Calu3 (cell line): ENCODE data around the gene HRH4. TPM values are rescaled to one million over a fixed set of nuclear protein-coding genes. Genes with fewer than 3 reads are reported as not detected.

Experiments
- BruUV-seq: library from RNA; stranded (reverse); fragments of 400-500 nt; replicated peaks from 2 replicates; lab custom pipeline; 2021; lab: Mats Ljungman, UMichigan
- CTCF ChIA-PET: fragments of 300-600 bp; sonication (Branson Sonifier 250); formaldehyde crosslinking; loops from one replicate; lab custom pipeline; 2022; ENCODE audit warnings: antibody characterized with exemption; lab: Charles Lee
- DNase-seq: peaks from one replicate; pipeline ENCODE4 v3.0.0; 2022
- H3K27ac Mint-ChIP-seq: one replicate; pipeline ENCODE4 v1.8.0; 2022; ENCODE audit warnings: mixed read lengths; ENCODE audit not compliant: unreplicated experiment
- H3K27me3 Mint-ChIP-seq: one replicate; pipeline ENCODE4 v1.8.0; 2022; ENCODE audit warnings: mixed read lengths; ENCODE audit not compliant: unreplicated experiment
- H3K36me3 Mint-ChIP-seq: one replicate; pipeline ENCODE4 v1.8.0; 2022; ENCODE audit warnings: mild to moderate bottlenecking, moderate library complexity, mixed read lengths; ENCODE audit not compliant: insufficient read depth, unreplicated experiment
- H3K4me1 Mint-ChIP-seq: one replicate; pipeline ENCODE4 v1.8.0; 2022; ENCODE audit warnings: mild to moderate bottlenecking, low read depth, mixed read lengths; ENCODE audit not compliant: unreplicated experiment
- H3K4me3 Mint-ChIP-seq: one replicate; pipeline ENCODE4 v1.8.0; 2022; ENCODE audit warnings: mild to moderate bottlenecking, low read depth, moderate library complexity, mixed read lengths; ENCODE audit not compliant: unreplicated experiment
- H3K9me3 Mint-ChIP-seq: one replicate; pipeline ENCODE4 v1.8.0; 2022; ENCODE audit warnings: low read depth, mixed read lengths; ENCODE audit not compliant: unreplicated experiment
- intact Hi-C: fragments of 100-400 bp; cut with micrococcal nuclease; formaldehyde crosslinking; loops from one replicate; pipeline ENCODE4 v1.10.0; 2022; ENCODE audit not compliant: unreplicated experiment
- total RNA-seq: library from RNA; stranded (reverse); gene quantifications from 2 replicates; pipeline ENCODE4 v1.2.3, GENCODE V29; 2022
- TF ChIP-seq, protein P1 (sequence below): fragments of 200-600 bp; IDR thresholded peaks from one replicate; pipeline ENCODE4 v1.8.0; 2022; ENCODE audit warnings: antibody characterized with exemption; ENCODE audit not compliant: unreplicated experiment

Gene HRH4
- total RNA-seq, 1 experiment from 2014 or later = 0.09 TPM

DNA sequence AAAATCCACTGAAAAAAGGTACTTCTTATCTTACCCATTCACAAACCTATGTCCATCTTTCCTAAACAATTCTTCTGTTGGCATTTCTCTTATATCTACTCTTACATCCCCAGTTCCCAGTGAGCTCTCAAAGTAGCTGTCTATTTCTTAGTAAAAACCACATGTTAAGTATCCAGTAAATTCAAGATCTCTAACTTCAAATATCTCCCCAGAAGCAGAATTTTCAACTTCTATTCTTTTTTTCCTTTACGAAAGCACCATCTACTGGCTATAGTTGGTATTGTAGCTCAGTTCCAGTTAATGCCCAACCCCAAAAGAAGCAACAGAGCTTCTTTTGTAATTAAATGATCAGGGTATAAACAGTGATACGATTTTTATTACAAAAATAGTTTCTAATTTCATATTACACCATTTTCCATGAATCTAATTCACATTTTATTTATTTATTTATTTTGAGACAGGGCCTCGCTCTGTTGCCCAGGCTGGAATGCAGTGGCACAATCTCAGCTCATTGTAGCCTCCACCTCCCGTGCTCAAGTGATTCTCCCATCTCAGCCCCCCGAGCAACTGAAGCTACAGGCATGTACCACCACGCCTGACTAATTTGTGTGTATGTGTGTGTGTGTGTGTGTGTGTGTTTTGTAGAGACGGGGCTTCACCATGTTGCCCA is 28.5 kb downstream of the HRH4 start:
- Mint-ChIP-seq H3K4me3 (no peak overlapping the region), H3K4me1 (peaks cover 14% of the 10 kb centered on the region), H3K9me3 (no peaks in the 10 kb centered on the region), H3K36me3 (no peaks in the 10 kb centered on the region), H3K27me3 (peaks cover 46% of the 10 kb centered on the region), H3K27ac (no peak overlapping the region)
- CTCF ChIA-PET = interaction anchor here (0.6 to 3.8 kb wide), 12 partner anchors 11 to 778 kb away, joined by 3 to 39 read pairs (median 4); partner anchors contain the start of gene OSBPL1A
- intact Hi-C loops = loop anchor here (1.0 to 5.0 kb wide), 2 partner anchors 113 to 130 kb away; no protein-coding TSS in a partner anchor
- TF ChIP-seq, protein P1, sequence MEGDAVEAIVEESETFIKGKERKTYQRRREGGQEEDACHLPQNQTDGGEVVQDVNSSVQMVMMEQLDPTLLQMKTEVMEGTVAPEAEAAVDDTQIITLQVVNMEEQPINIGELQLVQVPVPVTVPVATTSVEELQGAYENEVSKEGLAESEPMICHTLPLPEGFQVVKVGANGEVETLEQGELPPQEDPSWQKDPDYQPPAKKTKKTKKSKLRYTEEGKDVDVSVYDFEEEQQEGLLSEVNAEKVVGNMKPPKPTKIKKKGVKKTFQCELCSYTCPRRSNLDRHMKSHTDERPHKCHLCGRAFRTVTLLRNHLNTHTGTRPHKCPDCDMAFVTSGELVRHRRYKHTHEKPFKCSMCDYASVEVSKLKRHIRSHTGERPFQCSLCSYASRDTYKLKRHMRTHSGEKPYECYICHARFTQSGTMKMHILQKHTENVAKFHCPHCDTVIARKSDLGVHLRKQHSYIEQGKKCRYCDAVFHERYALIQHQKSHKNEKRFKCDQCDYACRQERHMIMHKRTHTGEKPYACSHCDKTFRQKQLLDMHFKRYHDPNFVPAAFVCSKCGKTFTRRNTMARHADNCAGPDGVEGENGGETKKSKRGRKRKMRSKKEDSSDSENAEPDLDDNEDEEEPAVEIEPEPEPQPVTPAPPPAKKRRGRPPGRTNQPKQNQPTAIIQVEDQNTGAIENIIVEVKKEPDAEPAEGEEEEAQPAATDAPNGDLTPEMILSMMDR = peak; percentile 43
- DNase-seq = peak; percentile 37
- no TSS peak for BruUV-seq

GRCh38 chr18:24490539-24490938 is 30.1 kb downstream of the HRH4 start:
- intact Hi-C loops = no loop called here
- Mint-ChIP-seq H3K4me3 (no peak overlapping the region), H3K36me3 (no peaks in the 10 kb centered on the region), H3K9me3 (no peaks in the 10 kb centered on the region), H3K4me1 (peaks cover 14% of the 10 kb centered on the region), H3K27me3 (peaks cover 42% of the 10 kb centered on the region), H3K27ac (no peak overlapping the region)
- no TSS peak for BruUV-seq
- CTCF ChIA-PET = interaction anchor here (1.3 to 3.8 kb wide), 2 partner anchors 24 to 130 kb away, joined by 5 to 39 read pairs; no protein-coding TSS in a partner anchor
- no peak for DNase-seq
- TF ChIP-seq, protein P1 = no peak

- CTCF ChIA-PET = interaction anchor here (0.6 kb wide), 2 partner anchors 113 to 407 kb away, joined by 3 read pairs; no protein-coding TSS in a partner anchor
- TF ChIP-seq, protein P1 = no peak
- no peak overlapping the region for H3K27ac Mint-ChIP-seq
These were observed 31.7 kb downstream of the HRH4 start for GRCh38 chr18:24491927-24492834.

GRCh38 chr18:24494586-24494985 is 34.1 kb downstream of the HRH4 start:
- DNase-seq = no peak
- Mint-ChIP-seq H3K36me3 (no peaks in the 10 kb centered on the region), H3K27me3 (peaks cover 47% of the 10 kb centered on the region), H3K4me1 (no peaks in the 10 kb centered on the region), H3K9me3 (no peaks in the 10 kb centered on the region), H3K27ac (no peak overlapping the region), H3K4me3 (no peak overlapping the region)
- CTCF ChIA-PET = no interaction called here
- intact Hi-C loops = no loop called here
- TF ChIP-seq, protein P1 = no peak
- no TSS peak for BruUV-seq

More at GRCh38 chr18:24491927-24492834, 31.7 kb downstream of the HRH4 start:
- no peak overlapping the region for H3K4me3 Mint-ChIP-seq
- H3K9me3 Mint-ChIP-seq = no peaks in the 10 kb centered on the region
- intact Hi-C loops = no loop called here
- peaks cover 30% of the 10 kb centered on the region for H3K27me3 Mint-ChIP-seq
- peaks cover 14% of the 10 kb centered on the region for H3K4me1 Mint-ChIP-seq
- BruUV-seq = no TSS peak
- H3K36me3 Mint-ChIP-seq = no peaks in the 10 kb centered on the region
- DNase-seq = no peak
